GM12878 (cell line): ENCODE results near the gene NMT1. TPM values are rescaled to one million over a fixed set of nuclear protein-coding genes. Genes with fewer than 3 reads are reported as not detected.

Experiments
- CBX3 ChIP-seq: fragments of 200-600 bp; sonication (generic); IDR thresholded peaks from 2 replicates; pipeline ENCODE4 v1.6.1; 2016; ENCODE audit warnings: low read depth, borderline replicate concordance
- CBX5 ChIP-seq: sonication (generic); IDR thresholded peaks from 2 replicates; pipeline ENCODE4 v1.6.1; 2016; ENCODE audit warnings: low read depth, moderate library complexity, mild to moderate bottlenecking, inconsistent platforms
- DPF2 ChIP-seq: fragments of 450-650 bp; IDR thresholded peaks from 2 replicates; pipeline ENCODE4 v1.6.1; 2017; ENCODE audit warnings: mild to moderate bottlenecking
- ETV6 ChIP-seq, 2 experiments: fragments of 450-650 bp in 1 of 2; IDR thresholded peaks in 1 of 2; conservative IDR thresholded peaks in 1 of 2; 2 replicates each; pipeline ENCODE4 v1.6.1; 2014; ENCODE audit warnings: antibody characterized with exemption in 1 of 2, borderline replicate concordance in 1 of 2, low read depth in 1 of 2, mild to moderate bottlenecking in 1 of 2, moderate library complexity in 1 of 2
- HDGF ChIP-seq: fragments of 450-650 bp; IDR thresholded peaks from 2 replicates; pipeline ENCODE4 v1.6.1; 2016; ENCODE audit warnings: antibody characterized with exemption
- IKZF1 ChIP-seq: fragments of 450-650 bp; conservative IDR thresholded peaks from 2 replicates; pipeline ENCODE4 v1.6.1; 2017; ENCODE audit warnings: antibody characterized with exemption, mild to moderate bottlenecking
- JUNB ChIP-seq: IDR thresholded peaks from 2 replicates; pipeline ENCODE4 v1.6.1; 2016; ENCODE audit warnings: antibody characterized with exemption, mild to moderate bottlenecking
- LARP7 ChIP-seq: fragments of 450-650 bp; IDR thresholded peaks from 2 replicates; pipeline ENCODE4 v1.6.1; 2017; ENCODE audit warnings: mild to moderate bottlenecking
- MLLT1 ChIP-seq: fragments of 450-650 bp; IDR thresholded peaks from 2 replicates; pipeline ENCODE4 v1.6.1; 2016; ENCODE audit warnings: mild to moderate bottlenecking
- NFIC ChIP-seq: IDR thresholded peaks from 2 replicates; pipeline ENCODE4 v1.6.1; 2012; ENCODE audit warnings: low read depth, mild to moderate bottlenecking, inconsistent platforms, low read length, moderate library complexity
- NRF1 ChIP-seq: conservative IDR thresholded peaks from 2 replicates; pipeline ENCODE4 v1.6.1; 2011; ENCODE audit warnings: mild to moderate bottlenecking, low read depth, low read length, improper control_type of control experiment
- SMAD1 ChIP-seq: fragments of 450-650 bp; IDR thresholded peaks from 2 replicates; pipeline ENCODE4 v1.6.1; 2018; ENCODE audit warnings: mild to moderate bottlenecking, low read depth; ENCODE audit not compliant: partially characterized antibody
- SMARCA5 ChIP-seq: fragments of 450-650 bp; IDR thresholded peaks from 2 replicates; pipeline ENCODE4 v1.6.1; 2017; ENCODE audit warnings: mild to moderate bottlenecking
- SRF ChIP-seq, 2 experiments: IDR thresholded peaks; 2 replicates each; pipeline ENCODE4 v1.6.1; 2011; ENCODE audit warnings: low read depth in 2 of 2, low read length in 2 of 2, mild to moderate bottlenecking in 1 of 2, moderate library complexity in 1 of 2
- SUZ12 ChIP-seq: fragments of 200-600 bp; sonication (generic); IDR thresholded peaks from one replicate; pipeline ENCODE4 v1.6.1; 2018; ENCODE audit warnings: antibody characterized with exemption, mild to moderate bottlenecking; ENCODE audit not compliant: unreplicated experiment
- ZBTB40 ChIP-seq: fragments of 450-650 bp; IDR thresholded peaks from 2 replicates; pipeline ENCODE4 v1.6.1; 2016; ENCODE audit warnings: mild to moderate bottlenecking, moderate library complexity, borderline replicate concordance
- ZNF384 ChIP-seq: IDR thresholded peaks from 2 replicates; pipeline ENCODE4 v1.6.1; 2012; ENCODE audit warnings: low read depth, mild to moderate bottlenecking, low read length, improper control_type of control experiment, borderline replicate concordance
- ZSCAN29 ChIP-seq: fragments of 450-650 bp; IDR thresholded peaks from 2 replicates; pipeline ENCODE4 v1.6.1; 2017; ENCODE audit warnings: mild to moderate bottlenecking, moderate library complexity
- polyA plus RNA-seq, 11 experiments: library from polyadenylated mRNA; depleted of rRNA in 4 of 11; unstranded in 6 of 11; stranded (reverse) in 5 of 11; fragments of >200 nt; fragmentation: Nextera tagmentation in 4 of 11; fragmentation: Illumina TruSeq in 1 of 11; extraction: Ambion mirVana in 4 of 11; extraction: Trizol in 1 of 11; gene quantifications; 1 replicate in 1 of 11; 2 replicates in 10 of 11; pipeline versions ENCODE4 v1.2.1 to v1.2.3, GENCODE V29; 2011 to 2016; ENCODE audit warnings: inconsistent platforms in 2 of 11, missing spikeins in 2 of 11, low read depth in 1 of 11
- total RNA-seq, 4 experiments: library from RNA; depleted of rRNA in 3 of 4; stranded (reverse); fragments of >200 nt in 3 of 4; fragmentation: Illumina TruSeq in 1 of 4; extraction: Trizol in 1 of 4; gene quantifications; 2 replicates each; pipeline versions ENCODE4 v1.2.1 to v1.2.3, GENCODE V29; 2013 to 2021
- TF ChIP-seq, protein P1 (sequence below): fragments of 450-650 bp; IDR thresholded peaks from 2 replicates; pipeline ENCODE4 v1.6.1; 2017; ENCODE audit warnings: low read depth, mild to moderate bottlenecking, moderate library complexity
- TF ChIP-seq, protein P2 (sequence below): fragments of 450-650 bp; IDR thresholded peaks from 2 replicates; pipeline ENCODE4 v1.6.1; 2017; ENCODE audit warnings: mild to moderate bottlenecking
- TF ChIP-seq, protein P3 (sequence below): IDR thresholded peaks from 2 replicates; pipeline ENCODE4 v1.6.1; 2011; ENCODE audit warnings: low read depth, low read length, improper control_type of control experiment, borderline replicate concordance

NMT1 gene
- total and polyA plus RNA-seq, 10 of the 15 experiments (the other 5 are each of a cell fraction or from before 2014, with no cell fraction given): 96.7 to 395 (median 222) TPM

- TF ChIP-seq IKZF1 (peak; percentile 55), ETV6 (conservative IDR thresholded peaks at IDR 0.05 in 1 of 2, IDR thresholded peaks at IDR 0.05 in 1 of 2; ENCODE audit: borderline replicate concordance in 1 of 2, low read depth in 1 of 2) (no peak), NFIC (no peak), SMARCA5 (peak; percentile 85), SUZ12 (no peak), ZSCAN29 (no peak), MLLT1 (no peak), JUNB (no peak), NRF1 (no peak), DPF2 (peak; percentile 51; the same call in 1 of the 2 replicates), SMAD1 (no peak), LARP7 (peak; percentile 72), HDGF (no peak), CBX5 (no peak), ZNF384 (no peak), ZBTB40 (no peak), CBX3 (no peak), SRF (IDR thresholded peaks at IDR 0.05; ENCODE audit: low read depth in 2 of 2, low read length in 2 of 2) (no peak)
- TF ChIP-seq, protein P1, sequence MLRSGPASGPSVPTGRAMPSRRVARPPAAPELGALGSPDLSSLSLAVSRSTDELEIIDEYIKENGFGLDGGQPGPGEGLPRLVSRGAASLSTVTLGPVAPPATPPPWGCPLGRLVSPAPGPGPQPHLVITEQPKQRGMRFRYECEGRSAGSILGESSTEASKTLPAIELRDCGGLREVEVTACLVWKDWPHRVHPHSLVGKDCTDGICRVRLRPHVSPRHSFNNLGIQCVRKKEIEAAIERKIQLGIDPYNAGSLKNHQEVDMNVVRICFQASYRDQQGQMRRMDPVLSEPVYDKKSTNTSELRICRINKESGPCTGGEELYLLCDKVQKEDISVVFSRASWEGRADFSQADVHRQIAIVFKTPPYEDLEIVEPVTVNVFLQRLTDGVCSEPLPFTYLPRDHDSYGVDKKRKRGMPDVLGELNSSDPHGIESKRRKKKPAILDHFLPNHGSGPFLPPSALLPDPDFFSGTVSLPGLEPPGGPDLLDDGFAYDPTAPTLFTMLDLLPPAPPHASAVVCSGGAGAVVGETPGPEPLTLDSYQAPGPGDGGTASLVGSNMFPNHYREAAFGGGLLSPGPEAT: no peak
- TF ChIP-seq, protein P2, sequence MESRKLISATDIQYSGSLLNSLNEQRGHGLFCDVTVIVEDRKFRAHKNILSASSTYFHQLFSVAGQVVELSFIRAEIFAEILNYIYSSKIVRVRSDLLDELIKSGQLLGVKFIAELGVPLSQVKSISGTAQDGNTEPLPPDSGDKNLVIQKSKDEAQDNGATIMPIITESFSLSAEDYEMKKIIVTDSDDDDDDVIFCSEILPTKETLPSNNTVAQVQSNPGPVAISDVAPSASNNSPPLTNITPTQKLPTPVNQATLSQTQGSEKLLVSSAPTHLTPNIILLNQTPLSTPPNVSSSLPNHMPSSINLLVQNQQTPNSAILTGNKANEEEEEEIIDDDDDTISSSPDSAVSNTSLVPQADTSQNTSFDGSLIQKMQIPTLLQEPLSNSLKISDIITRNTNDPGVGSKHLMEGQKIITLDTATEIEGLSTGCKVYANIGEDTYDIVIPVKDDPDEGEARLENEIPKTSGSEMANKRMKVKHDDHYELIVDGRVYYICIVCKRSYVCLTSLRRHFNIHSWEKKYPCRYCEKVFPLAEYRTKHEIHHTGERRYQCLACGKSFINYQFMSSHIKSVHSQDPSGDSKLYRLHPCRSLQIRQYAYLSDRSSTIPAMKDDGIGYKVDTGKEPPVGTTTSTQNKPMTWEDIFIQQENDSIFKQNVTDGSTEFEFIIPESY: no peak; the same call in 1 of the 2 replicates
- TF ChIP-seq, protein P3, sequence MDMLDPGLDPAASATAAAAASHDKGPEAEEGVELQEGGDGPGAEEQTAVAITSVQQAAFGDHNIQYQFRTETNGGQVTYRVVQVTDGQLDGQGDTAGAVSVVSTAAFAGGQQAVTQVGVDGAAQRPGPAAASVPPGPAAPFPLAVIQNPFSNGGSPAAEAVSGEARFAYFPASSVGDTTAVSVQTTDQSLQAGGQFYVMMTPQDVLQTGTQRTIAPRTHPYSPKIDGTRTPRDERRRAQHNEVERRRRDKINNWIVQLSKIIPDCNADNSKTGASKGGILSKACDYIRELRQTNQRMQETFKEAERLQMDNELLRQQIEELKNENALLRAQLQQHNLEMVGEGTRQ: no peak
These were observed 39.4 kb upstream of the NMT1 start (continued) for GRCh38 chr17:45021607-45022287.
